Mucosa of rectum (tissue), 2 donors: ENCODE measurements around the gene PKP4.

Experiments
- H3K27ac ChIP-seq, 2 donors: one replicate each; pipeline ENCODE4 v1.7.0; 2013; ENCODE audit warnings: inconsistent platforms in 2 of 2, low read depth in 2 of 2, low read length in 2 of 2
- H3K27me3 ChIP-seq, 2 donors: one replicate each; pipeline ENCODE4 v1.7.0; 2013; ENCODE audit warnings: low read length in 2 of 2; ENCODE audit not compliant: control insufficient read depth in 2 of 2, insufficient read depth in 2 of 2
- H3K36me3 ChIP-seq, 2 donors: one replicate each; pipeline ENCODE4 v1.7.0; 2013; ENCODE audit warnings: low read length in 2 of 2; ENCODE audit not compliant: control insufficient read depth in 2 of 2, insufficient read depth in 2 of 2
- H3K4me1 ChIP-seq, 2 donors: one replicate each; pipeline ENCODE4 v1.7.0; 2013; ENCODE audit warnings: low read length in 2 of 2, mild to moderate bottlenecking in 1 of 2; ENCODE audit not compliant: control insufficient read depth in 2 of 2, insufficient read depth in 2 of 2
- H3K4me3 ChIP-seq, 2 donors: one replicate each; pipeline ENCODE4 v1.7.0; 2013; ENCODE audit warnings: low read length in 2 of 2
- H3K9ac ChIP-seq, 2 donors: one replicate each; pipeline ENCODE4 v1.7.0; 2013; ENCODE audit warnings: low read length in 2 of 2, low read depth in 1 of 2, mild to moderate bottlenecking in 1 of 2
- H3K9me3 ChIP-seq, 2 donors: one replicate each; pipeline ENCODE4 v1.7.0; 2013; ENCODE audit warnings: low read length in 2 of 2; ENCODE audit not compliant: control insufficient read depth in 2 of 2
- donor health status: healthy.
- donor health status: Normal muscosa, but diverticular disease.

PKP4 gene

DNA sequence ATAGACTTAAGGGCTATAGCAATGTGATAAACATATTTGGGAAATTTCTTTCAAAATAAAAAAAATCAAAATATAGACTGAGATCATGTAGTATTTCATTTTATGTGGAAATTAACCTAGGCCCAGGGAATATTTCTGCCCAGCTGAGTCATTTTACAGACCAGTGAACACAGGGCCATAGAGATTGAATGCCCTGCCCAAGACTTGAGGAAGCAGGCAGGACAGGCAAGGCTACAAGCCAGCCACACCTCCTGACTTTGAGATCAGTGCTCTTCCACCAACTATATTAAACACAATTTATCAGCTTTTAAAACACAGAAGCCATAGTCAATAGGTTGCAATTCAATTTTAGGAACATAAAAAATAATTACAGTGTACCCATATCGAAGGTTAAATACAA lies 13.1 kb upstream of the PKP4 start:
- Histone ChIP-seq H3K4me3 (no peak overlapping the region), H3K27me3 (no peaks in the 10 kb centered on the region), H3K4me1 (no peaks in the 10 kb centered on the region), H3K9me3 (peaks cover 0 to 3% of the 10 kb centered on the region in 2 donors), H3K36me3 (no peaks in the 10 kb centered on the region), H3K27ac (no peak overlapping the region), H3K9ac (no peak overlapping the region)

DNA sequence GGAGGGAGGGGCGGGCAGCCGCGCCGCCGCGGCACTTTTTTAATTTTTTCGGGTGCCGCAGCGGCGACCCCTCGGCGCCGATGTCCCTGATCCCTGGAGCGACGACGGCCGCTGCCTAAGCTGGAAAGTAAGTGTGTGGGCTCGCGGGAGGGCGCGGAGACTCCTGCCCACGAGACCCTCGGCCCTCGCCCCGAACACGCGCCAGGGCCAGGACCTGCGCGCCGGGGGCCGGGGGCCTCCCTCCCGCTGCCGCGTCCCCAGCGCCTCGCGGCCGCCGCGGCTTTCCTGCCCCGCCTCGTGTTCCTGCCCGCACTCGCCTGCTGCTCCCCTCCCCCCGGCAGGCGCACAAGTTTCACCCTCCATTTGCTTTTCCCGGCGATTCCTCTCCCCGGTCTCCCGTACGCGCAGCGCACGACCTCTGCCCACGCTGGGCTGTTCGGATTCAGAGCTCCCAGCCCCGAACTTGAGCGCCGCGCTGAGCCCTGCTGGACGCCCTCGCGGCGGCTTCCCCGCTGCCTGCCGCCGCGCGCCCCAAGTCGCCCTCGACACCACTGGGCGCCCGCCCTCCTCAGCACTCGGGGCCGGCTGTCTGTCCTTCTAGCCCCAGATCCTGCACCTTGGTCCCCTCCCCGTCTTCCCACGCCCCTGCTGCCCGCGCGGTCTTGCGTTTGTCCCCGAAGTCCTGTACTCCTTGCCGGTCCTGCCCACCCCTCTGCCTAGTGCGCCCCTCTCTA lies 507 bp downstream of the PKP4 start:
- Histone ChIP-seq H3K9ac (peak overlapping the region; percentile 60 to 86), H3K27ac (peak overlapping the region; percentile 88 to 93), H3K36me3 (no peaks in the 10 kb centered on the region), H3K4me3 (peak overlapping the region; percentile 82 to 93), H3K27me3 (no peaks in the 10 kb centered on the region), H3K4me1 (peaks cover 9 to 12% of the 10 kb centered on the region in 2 donors), H3K9me3 (no peaks in the 10 kb centered on the region)

DNA sequence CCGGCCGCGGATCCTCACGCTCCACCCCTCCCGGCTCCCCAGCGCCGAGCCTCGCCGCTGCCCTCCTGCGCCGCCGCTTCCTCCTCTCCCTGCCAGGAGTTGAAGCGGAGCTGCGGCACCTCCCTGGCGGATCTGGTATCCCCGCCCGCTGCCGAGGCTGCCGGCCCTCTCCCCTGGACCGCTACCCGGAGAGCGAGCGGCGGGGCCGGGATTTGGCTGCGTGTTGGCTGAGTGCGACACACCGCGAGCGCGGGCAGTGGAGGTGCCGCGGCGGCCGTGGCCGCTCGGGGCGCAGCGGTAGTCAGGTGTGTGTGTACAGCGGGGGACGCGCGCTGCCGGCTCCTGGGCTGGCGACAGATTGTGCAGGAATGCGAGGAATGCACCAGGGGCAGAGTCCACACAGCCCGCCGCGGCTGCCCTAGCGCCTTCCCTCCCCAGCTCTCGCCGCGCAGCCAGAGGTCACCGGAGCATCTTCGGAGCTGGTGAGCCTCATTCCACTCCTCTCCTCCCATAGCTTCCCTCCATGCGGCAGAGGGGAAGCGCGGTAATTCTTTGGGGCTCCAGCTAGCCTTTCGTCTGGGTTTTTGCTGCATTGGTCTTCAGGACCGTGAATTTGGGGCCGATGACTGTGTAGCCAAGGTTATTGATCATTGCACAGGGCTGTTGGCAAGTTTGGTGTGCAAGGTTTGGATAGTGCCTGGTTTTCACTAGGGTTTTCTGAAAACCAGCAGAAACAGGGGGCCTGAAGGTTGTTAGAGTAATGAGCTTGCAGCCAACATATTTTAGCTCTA lies 1.3 kb downstream of the PKP4 start:
- Histone ChIP-seq H3K4me3 (peak overlapping the region; percentile 82 to 93), H3K4me1 (peaks cover 9 to 12% of the 10 kb centered on the region in 2 donors), H3K36me3 (no peaks in the 10 kb centered on the region)

DNA sequence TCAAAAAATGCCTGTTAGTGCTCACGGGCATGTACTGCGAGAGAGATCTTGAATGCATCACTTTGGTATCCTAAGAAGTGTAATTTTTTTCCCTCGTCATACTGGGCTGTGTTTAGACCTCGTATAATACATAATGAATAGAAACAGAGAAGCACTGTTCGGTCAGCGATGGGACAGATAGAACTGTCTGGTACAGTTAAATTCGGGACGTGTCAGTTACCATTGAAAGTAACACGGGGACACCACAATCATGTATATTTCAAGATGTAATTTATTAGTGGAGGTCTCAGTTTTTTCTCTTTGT lies 1.8 kb downstream of the PKP4 start:
- H3K4me3 ChIP-seq = peak overlapping the region; percentile 82 to 93
- H3K27ac ChIP-seq = no peak overlapping the region
- H3K4me1 ChIP-seq = peaks cover 9 to 12% of the 10 kb centered on the region in 2 donors
- no peaks in the 10 kb centered on the region for H3K27me3 ChIP-seq
- no peaks in the 10 kb centered on the region for H3K36me3 ChIP-seq
- H3K9ac ChIP-seq = peak overlapping the region in 1 of 2 donors; percentile 86
- H3K9me3 ChIP-seq = no peaks in the 10 kb centered on the region

More for the DNA sequence above, 1.3 kb downstream of the PKP4 start:
- Histone ChIP-seq H3K27me3 (no peaks in the 10 kb centered on the region), H3K9ac (peak overlapping the region; percentile 60 to 86), H3K9me3 (no peaks in the 10 kb centered on the region), H3K27ac (peak overlapping the region; percentile 88 to 93)

DNA sequence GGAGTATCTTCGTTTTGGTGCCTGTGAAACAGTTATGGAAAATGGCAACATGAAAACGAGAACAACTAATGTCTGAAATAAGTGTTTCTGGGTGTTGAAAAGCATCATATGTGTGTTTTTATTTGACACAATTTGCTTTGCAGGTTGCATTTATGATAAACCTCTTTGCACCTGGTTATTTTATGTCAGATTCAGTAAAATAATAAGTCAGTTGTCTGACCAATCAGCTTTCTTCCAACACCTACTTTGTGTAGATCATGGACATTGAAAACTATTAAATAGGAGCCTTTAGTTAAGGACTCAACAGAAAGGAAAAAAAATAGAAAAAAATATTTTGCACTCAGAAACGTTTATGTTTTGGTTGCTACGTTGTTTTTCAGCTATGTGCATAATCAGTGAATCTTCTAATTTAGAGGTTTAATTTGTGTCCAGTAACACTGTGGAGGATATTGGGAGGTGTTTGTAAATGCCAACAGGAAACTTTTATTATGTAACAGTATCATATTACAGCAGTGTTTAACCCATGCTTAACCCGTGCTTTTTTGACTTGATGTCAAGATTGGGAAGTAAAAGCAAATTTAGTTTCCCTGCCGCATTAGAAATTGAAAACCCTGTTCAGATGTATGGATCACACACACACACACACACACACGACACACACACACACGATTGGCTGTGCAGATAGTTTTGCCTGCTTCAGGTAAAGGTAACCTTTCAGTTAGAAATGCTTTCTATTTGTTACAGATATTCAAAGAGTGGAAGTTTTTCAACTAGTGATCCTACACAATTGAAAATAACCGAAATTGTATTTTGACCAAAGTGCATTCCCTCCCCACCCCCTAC lies 2.6 kb downstream of the PKP4 start:
- no peak overlapping the region for H3K9ac ChIP-seq
- H3K27me3 ChIP-seq = no peaks in the 10 kb centered on the region
- no peaks in the 10 kb centered on the region for H3K36me3 ChIP-seq
- no peaks in the 10 kb centered on the region for H3K9me3 ChIP-seq
- H3K27ac ChIP-seq = peak overlapping the region in 1 of 2 donors; percentile 3
- peaks cover 9 to 12% of the 10 kb centered on the region in 2 donors for H3K4me1 ChIP-seq
- H3K4me3 ChIP-seq = peak overlapping the region in 1 of 2 donors; percentile 41

DNA sequence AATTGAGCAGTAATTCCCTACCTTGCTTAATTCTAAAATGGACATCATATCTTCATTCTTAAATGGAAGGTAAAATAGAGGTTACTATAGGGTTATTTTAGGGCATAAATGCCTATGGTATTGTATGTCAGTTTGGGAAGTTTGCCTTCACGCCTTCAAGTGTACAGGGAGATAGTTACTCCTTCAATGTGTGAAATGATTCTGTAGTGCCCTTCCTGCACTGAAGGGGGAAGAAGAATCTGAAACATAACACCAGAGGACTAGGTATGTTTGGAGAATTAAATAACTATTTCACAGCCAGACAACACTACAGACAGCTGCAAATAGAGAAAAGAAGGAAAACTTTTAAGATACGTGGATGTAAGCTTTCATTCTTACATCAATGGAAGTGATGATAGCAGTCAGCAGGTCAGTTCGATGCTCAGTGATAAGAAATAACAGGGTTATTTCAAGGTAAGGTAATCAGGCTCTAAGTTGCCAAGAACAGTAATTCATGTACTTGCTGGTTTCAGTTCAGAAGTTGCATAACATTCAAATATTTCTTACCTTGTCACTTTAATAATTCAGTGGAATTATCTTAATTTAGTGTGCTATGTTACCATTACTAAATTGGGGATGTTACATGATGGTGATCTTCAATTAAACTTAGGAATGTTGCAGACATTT lies 4.0 kb downstream of the PKP4 start:
- peaks cover 9 to 12% of the 10 kb centered on the region in 2 donors for H3K4me1 ChIP-seq
- no peaks in the 10 kb centered on the region for H3K27me3 ChIP-seq
- H3K9me3 ChIP-seq = no peaks in the 10 kb centered on the region
- no peak overlapping the region for H3K9ac ChIP-seq
- no peak overlapping the region for H3K27ac ChIP-seq
- H3K4me3 ChIP-seq = no peak overlapping the region
- H3K36me3 ChIP-seq = no peaks in the 10 kb centered on the region

DNA sequence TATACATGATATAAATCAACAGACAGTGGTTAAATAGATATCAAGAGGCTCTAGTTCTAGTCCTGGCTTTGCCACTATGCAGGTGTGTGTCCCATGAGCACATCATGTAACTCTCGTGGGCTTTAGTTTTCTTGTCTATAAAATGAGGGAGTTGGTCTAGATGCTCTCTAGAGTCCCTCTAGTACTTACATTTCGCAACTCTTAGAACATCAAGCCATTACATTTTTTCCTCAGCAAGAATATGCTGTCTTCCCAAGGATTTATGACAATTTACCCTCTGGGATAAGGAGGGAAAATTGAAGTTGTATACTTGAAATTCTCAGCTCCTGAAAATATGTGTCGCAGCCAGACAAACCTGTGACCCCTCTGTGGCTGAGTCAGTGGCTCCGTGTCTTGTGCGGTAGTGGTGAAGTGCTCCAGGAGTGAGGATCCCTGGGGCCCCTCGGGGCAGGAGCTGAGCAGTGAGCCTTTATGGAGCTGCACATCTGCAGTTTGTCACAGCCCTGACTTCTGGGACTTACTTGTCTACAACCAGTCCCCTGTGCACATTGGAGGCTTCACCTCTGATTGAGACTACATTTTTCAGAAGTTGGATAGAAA lies 6.8 kb downstream of the PKP4 start:
- Histone ChIP-seq H3K27me3 (no peaks in the 10 kb centered on the region), H3K27ac (no peak overlapping the region), H3K9ac (no peak overlapping the region), H3K4me3 (no peak overlapping the region), H3K4me1 (peaks cover 0 to 1% of the 10 kb centered on the region in 2 donors), H3K9me3 (no peaks in the 10 kb centered on the region), H3K36me3 (no peaks in the 10 kb centered on the region)

DNA sequence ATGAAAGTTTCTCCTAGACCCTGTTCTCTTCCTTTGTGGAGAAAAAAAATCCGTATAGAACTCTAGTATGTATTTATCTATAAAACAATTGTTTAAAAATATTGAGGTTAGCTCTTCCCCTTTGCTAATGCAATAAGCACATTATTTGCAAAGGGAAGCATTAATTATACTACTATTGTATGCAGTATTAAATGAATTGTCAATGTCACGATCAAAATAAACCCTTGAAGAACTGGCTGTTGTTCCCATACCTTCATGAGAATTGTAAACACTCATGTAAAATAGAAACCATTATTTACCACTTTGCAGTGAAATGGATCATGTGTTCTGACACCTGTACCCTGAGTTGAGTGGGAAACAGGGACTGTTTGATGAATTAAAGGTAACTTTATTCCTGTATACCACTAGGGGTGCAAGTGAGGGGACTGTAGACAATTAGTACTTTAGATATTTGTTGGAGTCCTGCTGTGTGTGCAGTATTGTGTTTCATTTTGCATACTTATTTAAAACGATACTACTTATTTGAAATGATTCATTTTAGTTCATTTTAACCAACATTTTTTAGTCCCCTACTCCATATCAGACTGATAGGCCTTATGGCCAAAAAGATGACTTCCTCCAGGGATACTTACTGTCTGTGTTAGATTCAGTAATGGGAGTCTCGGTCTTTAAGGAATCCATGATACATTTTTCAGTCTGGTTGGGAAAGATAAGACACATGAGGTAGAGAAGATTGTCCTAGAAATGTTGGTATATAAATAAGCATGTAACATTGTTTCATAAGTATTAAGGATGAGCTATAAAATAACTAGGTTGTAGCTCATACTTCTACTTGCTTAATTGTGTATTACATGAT lies 7.9 kb downstream of the PKP4 start:
- no peak overlapping the region for H3K27ac ChIP-seq
- no peak overlapping the region for H3K4me3 ChIP-seq
- H3K9me3 ChIP-seq = no peaks in the 10 kb centered on the region
- no peaks in the 10 kb centered on the region for H3K27me3 ChIP-seq
- H3K4me1 ChIP-seq = no peaks in the 10 kb centered on the region
- no peak overlapping the region for H3K9ac ChIP-seq
- H3K36me3 ChIP-seq = no peaks in the 10 kb centered on the region

DNA sequence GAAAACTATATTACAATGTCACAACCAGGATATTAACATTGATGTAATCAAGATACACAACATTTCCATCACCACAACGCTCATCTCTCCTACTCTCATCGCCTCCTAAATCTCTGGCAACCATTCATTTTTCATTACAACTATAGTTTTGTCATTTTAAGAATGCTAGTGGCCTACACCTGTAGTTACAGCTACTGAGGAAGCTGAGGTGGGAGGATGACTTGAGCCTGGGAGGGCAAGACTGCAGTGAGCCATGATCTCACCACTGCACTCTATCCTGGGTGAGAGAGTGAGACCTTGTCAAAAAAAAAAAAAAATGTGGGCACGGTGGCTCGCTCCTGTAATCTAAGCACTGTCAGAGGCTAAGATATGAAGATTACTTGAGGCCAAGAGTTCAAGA lies 10.5 kb downstream of the PKP4 start:
- Histone ChIP-seq H3K9me3 (no peaks in the 10 kb centered on the region), H3K27ac (no peak overlapping the region), H3K4me1 (no peaks in the 10 kb centered on the region), H3K9ac (no peak overlapping the region), H3K36me3 (no peaks in the 10 kb centered on the region), H3K27me3 (no peaks in the 10 kb centered on the region), H3K4me3 (no peak overlapping the region)
